Hematopoietic multipotent progenitor cell treated with erythropoietin and hydrocortisone succinate and interleukin-3 and kit ligand, for 17 days (in vitro differentiated cells): Measurements from ENCODE around the gene A3GALT2.

Experiments used
- DNase-seq: peaks from one replicate; pipeline ENCODE4 v3.0.0-alpha.2; 2015; ENCODE audit warnings: low spot score

A3GALT2 gene

GRCh38 chr1:33271666-33272505 lies 49.0 kb downstream of the A3GALT2 start:
- no peak for DNase-seq

DNA sequence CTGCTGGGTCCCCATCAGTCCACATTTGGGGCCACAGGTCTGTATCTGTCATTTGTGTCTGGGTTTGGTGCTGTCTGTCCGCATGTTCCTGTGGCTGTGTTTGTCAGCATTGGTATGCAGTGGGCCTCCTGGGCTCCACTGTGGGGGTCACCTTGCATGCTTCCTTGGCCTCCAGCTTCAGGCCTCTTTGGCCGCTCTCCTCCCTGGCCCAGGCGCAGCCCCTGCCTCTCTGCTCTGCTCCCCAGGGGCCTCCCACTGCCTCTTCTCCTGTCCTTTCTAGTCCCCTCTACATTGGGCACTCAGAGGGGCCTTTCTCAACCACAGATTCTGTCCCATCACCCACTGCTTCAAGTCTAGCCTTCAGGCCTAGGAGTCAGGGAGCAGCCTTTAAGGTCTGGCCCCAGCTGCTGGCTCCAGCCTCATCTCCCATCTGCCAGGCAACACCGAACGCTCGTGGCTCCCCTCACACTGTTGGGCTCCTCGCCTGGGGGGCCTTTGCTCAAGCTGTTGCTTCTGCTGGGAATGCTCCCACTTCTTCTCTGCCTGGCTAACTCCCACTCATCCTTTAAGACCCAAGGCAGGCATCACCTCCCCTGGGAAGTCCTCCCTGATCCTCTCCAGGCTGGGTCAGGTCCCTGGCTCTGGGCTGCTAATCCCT lies 50.0 kb downstream of the A3GALT2 start:
- no peak for DNase-seq

GRCh38 chr1:33270379-33270778 lies 50.5 kb downstream of the A3GALT2 start:
- DNase-seq, result no peak

DNA sequence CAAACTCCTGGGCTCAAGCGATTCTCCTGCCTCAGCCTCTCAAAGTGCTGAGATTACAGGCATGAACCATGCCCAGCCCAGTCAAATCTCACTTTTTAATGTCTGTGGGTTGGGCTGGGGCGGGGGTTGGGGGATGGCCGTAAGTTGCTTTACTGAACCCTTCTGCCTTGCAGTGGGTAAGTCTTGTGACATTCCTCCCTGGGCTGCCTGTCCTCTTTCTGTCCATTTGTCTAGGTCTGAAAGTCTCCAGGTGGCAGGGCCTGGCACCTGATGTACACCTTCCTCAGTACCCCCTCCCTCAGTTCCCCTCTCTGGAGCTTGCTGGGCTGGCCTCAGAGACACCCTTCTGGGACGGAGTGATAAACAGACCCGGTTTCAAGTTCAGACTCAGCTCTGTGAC lies 51.3 kb downstream of the A3GALT2 start:
- DNase-seq, result no peak

DNA sequence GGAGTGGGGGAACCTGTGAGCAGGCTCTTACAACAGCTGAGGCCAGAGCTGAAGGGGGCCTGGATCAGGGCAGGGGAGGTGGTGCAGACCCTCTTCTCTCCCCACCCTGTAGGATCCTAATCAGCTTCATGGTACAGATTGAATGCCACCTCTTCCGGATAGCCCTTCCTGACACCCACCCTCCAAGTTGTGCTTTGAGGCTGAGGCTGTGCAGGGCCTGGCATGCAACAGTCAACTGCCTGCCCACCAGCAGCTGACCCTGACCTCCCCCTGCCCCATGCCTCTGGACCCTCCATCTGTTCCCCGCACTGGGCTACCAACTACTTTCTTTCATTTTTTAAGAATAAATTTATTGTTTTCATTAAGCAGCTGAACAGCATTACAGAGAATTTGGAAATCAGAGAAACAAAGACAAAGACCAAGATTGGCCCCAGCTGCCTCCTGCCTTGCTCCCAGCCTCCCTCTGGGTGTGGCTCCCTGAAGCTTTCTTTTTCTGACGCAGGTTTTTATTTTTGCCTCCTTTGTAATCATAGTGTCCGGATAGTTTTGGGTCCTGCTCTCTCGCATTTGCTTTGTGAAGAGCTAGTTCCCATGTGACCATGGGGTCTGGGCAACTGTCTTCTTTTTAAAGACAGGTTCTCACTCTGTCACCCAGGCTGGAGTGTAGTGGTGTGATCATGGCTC lies 51.8 kb downstream of the A3GALT2 start:
- DNase-seq, result no peak

DNA sequence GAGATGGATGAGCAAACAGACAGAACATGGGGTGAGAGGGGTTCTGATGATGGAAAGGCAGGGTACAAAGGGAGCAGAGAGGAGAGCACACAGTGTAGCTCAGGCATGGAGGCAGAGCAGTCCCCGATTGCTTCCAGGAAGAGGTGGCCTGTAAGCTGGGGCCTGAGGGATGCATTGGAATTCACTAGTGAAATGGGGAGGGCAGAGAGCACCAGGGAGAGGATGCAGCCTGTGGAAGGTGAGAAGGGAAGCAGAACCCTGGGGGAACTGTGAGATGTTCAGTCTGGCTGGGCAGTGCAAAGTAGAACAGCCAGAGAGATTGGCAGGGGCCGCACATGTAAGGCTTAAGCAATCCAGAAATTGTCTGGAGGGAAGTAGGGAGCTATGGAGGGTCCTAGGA lies 52.4 kb downstream of the A3GALT2 start:
- DNase-seq, result no peak

DNA sequence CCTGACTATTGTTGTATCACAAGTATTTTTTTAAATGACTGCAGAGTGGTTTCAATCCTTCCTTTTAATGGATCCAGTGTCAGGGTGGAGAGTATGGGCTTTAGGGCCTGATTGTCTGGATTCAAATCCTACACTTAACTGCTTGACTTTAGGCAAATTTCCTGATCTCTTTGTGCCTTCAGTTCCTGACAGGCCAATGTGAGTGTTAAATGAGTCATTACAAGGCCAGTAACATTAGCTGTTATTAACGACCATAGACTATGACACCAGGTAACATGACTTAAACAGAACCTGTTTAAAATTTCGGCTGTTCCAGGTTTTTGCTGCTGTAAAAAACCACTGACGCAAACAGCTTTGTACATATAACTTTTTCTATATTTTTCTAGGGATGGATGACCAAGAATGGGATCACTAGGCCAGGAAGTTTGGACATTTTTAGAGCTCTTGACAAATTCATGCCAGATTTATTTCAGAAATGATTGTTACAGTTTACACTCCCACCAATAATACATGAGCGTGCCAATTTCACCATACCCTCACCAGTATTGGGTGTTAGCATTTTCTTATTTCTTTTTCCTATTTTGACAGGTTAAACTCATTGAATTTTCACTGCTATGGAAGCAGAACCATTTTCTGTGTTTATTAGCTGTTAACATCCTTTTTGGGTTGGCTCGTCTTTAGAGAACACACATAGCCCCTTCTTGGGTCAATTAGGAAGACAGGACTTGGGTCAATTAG lies 53.3 kb downstream of the A3GALT2 start:
- no peak for DNase-seq

DNA sequence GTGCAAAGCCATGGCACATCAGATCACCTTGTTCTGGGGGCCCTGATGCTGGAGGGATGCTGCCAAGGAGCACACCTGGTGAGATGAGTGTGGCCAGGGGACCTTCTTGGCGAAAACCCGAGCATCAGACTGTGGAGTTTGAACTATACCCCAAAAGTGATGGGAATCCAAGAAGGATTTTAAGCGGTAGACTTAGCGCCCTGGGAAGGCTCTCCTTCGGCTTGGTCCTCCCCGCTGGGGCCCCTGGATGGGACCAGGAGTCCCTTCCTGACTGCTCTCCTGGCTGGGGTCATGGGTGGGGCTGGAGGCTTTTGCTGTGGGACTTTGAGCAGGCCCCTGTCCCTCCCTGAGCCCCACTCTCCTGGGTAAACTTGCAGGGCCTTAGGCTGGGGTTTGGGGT lies 54.1 kb downstream of the A3GALT2 start:
- DNase-seq, result no peak

GRCh38 chr1:33265780-33266605 lies 54.9 kb downstream of the A3GALT2 start:
- DNase-seq, result no peak

DNA sequence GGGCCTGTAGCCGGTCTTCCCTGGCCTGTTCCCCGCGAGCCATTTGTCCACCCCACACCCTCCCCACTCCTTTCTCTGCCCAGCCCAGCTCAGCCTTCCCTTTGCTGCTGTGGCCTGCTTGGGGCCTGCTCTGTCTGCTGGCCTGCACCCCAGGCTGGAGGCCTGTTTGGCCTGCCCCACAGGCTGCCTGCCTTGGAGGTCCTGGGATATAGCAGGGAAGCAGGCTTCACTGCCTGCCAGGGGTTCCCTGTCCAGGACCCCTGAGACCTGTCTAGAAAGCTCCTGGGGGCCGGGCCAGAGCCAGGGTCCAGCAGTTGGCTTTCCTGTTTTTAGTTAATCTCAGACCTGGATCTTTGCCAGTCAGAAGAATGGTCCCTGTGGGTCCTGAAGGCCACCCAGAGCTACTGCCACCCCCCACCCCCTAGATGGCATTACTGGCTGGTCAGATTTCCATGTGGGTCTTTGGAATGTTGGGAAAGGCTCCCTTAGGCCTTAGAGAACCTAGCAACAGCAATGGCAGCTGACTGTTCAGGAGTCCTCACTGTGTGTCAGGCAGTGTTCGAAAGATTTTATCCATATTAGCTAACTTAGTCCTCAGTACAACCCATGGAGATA lies 56.9 kb downstream of the A3GALT2 start:
- no peak for DNase-seq

DNA sequence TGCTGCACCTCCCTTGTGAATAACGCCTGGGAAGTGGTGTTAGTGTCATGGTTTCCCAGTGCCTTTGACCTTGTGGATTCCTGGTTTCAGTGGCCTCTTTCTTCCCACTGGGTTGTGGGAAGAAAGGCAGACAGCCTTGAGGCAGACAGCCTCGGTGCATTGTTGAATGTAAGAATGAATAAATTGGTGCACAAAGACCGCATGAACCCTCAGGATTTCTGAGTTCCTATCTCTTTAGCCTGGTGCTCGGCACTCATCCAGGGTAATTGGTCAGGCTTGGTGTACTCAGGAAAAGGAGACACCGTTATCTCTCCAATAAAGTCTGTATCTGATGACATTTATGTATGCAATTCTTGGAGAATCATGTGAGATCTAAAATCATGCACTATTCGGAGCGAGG lies 59.6 kb downstream of the A3GALT2 start:
- DNase-seq, result no peak

DNA sequence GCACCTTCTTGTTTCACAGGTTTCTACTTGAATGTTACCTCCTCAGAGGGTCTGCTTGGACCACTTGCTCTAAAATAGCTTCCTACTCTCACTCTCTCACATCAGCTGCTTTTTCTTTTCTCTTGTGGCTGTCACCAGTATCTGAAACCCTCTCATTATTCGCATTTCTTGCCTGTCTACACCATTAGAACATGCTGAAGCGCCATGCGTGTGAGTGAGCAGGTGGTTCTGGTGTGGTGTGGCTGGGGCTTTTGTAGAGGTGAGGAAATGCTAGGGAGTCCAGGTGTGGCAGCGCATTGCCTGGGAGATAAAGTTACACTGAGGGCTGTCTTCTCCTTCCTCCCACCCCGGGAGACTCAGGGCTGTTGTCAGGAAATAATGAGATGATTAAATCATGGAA lies 60.5 kb downstream of the A3GALT2 start:
- DNase-seq, result no peak

GRCh38 chr1:33259879-33260278 lies 61.0 kb downstream of the A3GALT2 start:
- no peak for DNase-seq

DNA sequence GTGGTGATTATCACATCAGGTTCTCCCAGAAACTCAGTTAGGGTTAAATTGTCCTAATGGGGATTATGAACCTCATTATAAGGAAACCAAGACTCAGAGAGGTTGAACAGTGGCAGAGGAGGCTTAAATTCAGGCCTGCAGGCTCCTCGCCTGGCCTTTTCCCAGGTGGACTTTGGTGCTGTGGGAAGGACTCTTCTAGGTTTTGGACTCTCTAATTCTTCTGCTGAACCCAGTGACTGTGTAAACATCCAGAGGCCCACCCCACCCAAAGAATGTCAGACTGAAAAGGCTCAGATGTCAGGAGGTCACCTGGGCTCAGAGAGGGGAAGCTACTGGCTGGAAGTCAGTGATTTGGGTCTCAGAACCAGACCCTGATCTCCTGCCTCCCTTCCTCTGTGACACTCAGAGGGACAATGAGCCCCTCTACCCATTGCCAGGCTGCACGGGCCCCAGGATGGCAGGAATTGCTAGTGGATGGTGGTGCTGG lies 62.1 kb downstream of the A3GALT2 start:
- no peak for DNase-seq

DNA sequence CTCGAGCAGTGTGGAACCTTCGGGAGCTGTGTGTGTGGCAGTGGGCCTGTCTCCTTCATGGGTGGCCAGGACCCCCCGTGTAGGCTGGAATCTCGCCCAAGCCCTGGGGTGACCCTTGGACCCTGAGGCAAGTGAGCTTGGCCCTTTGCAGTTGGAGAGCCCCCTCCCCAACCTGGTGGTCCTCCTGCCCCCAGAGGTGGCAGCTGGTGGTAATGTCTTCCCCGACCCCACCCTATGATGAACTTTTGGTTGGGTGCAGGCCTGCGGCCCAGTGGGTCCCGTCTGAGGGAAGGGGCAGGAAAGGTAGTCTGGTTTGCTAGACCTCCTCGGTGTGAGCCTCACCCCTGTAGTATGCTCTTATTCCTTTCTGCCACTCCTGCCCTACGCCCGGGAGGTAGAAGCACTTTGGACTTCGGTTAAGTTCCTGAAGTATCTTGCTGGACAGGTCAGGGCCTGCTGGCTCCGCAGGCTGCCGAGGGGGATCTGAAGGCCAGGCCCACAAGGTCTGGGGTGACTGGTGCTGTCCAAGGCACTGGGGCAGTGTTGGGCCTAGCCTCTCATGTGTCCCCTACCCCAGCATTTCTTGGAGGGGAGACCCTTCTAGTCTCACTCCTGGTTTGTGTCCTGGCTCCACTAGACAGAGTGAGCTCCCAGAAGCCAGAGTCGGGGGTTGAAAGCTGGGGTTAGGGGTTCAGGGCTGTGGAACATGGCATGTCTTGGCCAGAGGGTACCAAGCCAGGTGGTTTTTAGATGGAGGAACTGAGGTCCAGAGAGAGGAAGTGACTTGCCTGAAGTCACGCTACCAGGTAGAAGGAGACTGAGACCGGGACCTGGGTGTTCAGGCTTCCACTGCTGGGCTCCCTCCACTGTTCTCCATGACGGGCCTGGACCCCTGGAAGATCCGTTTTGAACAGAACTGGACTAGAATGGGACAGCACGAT lies 62.9 kb downstream of the A3GALT2 start:
- no peak for DNase-seq

DNA sequence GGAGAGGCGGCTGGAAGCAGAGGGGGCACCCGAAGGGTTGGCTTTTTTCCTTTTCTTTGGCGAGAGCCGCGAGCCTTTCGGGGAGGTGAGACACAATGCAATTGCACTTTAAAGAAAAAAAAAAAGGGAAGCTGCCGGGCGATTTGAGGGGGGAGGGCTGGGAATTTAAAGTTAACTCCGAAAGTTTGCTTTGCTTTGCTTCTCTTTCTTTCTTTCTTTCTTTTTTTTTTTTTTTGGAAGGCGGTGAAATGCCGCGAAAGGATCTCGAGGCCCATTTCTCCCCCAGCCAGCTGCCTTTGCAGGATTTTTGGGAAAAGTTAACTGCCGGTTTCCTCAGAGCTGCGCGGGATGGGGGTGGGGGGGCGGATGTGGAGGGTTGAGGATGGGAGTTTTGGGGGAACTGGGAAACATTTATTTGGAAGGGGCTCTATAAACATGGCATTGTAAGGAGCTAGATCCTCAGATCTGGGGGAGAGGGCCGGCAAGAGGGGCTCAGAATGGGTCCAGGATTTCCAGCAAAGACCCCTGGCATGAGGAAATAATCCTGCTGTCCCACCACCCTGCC lies 63.6 kb downstream of the A3GALT2 start:
- no peak for DNase-seq
